ENCODE results near the gene SENP3.

Gene SENP3

GRCh38 chr17:7579834-7580603 lies 18.3 kb downstream of the SENP3 start:
- TF ChIP-seq CTCF (IDR thresholded peaks at IDR 0.05; ENCODE audit: insufficient read depth, low read length, poor library complexity, severe bottlenecking), result no peak
- H3K27me3 ChIP-seq (replicated peaks; ENCODE audit: control insufficient read depth, insufficient read depth, low read length), result no peaks in the 10 kb centered on the region
- peak; percentile 72 for DNase-seq (ENCODE audit: extremely low read depth, insufficient read length)
- H3K36me3 ChIP-seq (ENCODE audit: control insufficient read depth, insufficient read depth, low read length), result peaks cover 31% of the 10 kb centered on the region
- no peak overlapping the region for H3K4me3 ChIP-seq (replicated peaks; ENCODE audit: low read depth, low read length)

- Histone ChIP-seq H3K36me3 (ENCODE audit: control insufficient read depth, insufficient read depth, low read length) (peaks cover 24% of the 10 kb centered on the region), H3K4me3 (replicated peaks; ENCODE audit: low read depth, low read length) (no peak overlapping the region), H3K27me3 (replicated peaks; ENCODE audit: control insufficient read depth, insufficient read depth, low read length) (no peaks in the 10 kb centered on the region)
- TF ChIP-seq CTCF (IDR thresholded peaks at IDR 0.05; ENCODE audit: insufficient read depth, low read length, poor library complexity, severe bottlenecking), result no peak
- no peak for DNase-seq (ENCODE audit: extremely low read depth, insufficient read length)
Observed at GRCh38 chr17:7580604-7581575, 19.2 kb downstream of the SENP3 start.

GRCh38 chr17:7582396-7583252 lies 20.9 kb downstream of the SENP3 start:
- H3K36me3 ChIP-seq (ENCODE audit: control insufficient read depth, insufficient read depth, low read length), result peaks cover 17% of the 10 kb centered on the region
- H3K4me3 ChIP-seq (replicated peaks; ENCODE audit: low read depth, low read length), result peak overlapping the region; percentile 90
- no peak for TF ChIP-seq CTCF (IDR thresholded peaks at IDR 0.05; ENCODE audit: insufficient read depth, low read length, poor library complexity, severe bottlenecking)
- no peaks in the 10 kb centered on the region for H3K27me3 ChIP-seq (replicated peaks; ENCODE audit: control insufficient read depth, insufficient read depth, low read length)
- no peak for DNase-seq (ENCODE audit: extremely low read depth, insufficient read length)

GRCh38 chr17:7583253-7584109 lies 21.8 kb downstream of the SENP3 start, which contains the start of gene MPDU1:
Gene MPDU1, plus strand, starts transcription at chr17:7583852. Its CDS starts 11 bp downstream, at chr17:7583863.
- peak within 1 kb of the TSS; percentile 90 for H3K4me3 ChIP-seq (replicated peaks; ENCODE audit: low read depth, low read length)
- no peaks in the 10 kb centered on the region for H3K27me3 ChIP-seq (replicated peaks; ENCODE audit: control insufficient read depth, insufficient read depth, low read length)
- TF ChIP-seq CTCF (IDR thresholded peaks at IDR 0.05; ENCODE audit: insufficient read depth, low read length, poor library complexity, severe bottlenecking), result no peak
- peak; percentile 97 for DNase-seq (ENCODE audit: extremely low read depth, insufficient read length)
- peaks cover 16% of the 10 kb centered on the region for H3K36me3 ChIP-seq (ENCODE audit: control insufficient read depth, insufficient read depth, low read length)
